ENCODE results near the gene TNS2. TPM values are rescaled to one million over a fixed set of nuclear protein-coding genes. Genes with fewer than 3 reads are reported as not detected.

Gene TNS2
- total RNA-seq, 1 experiment from 2014 or later = 4.4 TPM

- Mint-ChIP-seq H3K27me3 (ENCODE audit: insufficient read depth, unreplicated experiment) (no peaks in the 10 kb centered on the region), H3K4me1 (ENCODE audit: low read depth, unreplicated experiment) (no peaks in the 10 kb centered on the region), H3K9me3 (ENCODE audit: unreplicated experiment) (no peaks in the 10 kb centered on the region), H3K4me3 (ENCODE audit: unreplicated experiment) (no peak overlapping the region), H3K36me3 (ENCODE audit: insufficient read depth, unreplicated experiment) (no peaks in the 10 kb centered on the region), H3K27ac (ENCODE audit: unreplicated experiment) (no peak overlapping the region)
- TF ChIP-seq CTCF (IDR thresholded peaks at IDR 0.05; ENCODE audit: insufficient read depth in 1 of 2, low read depth in 1 of 2, low read length in 1 of 2, severe bottlenecking in 1 of 2, unreplicated experiment in 1 of 2) = no peak
- Histone ChIP-seq H3K4me3 (ENCODE audit: low read depth, low read length) (no peak overlapping the region), H3K9me3 (no peaks in the 10 kb centered on the region), H3K27me3 (replicated peaks; ENCODE audit: control insufficient read depth, insufficient read depth, low read length) (no peaks in the 10 kb centered on the region), H3K4me1 (no peaks in the 10 kb centered on the region), H3K36me3 (ENCODE audit: control insufficient read depth, insufficient read depth, low read length) (no peaks in the 10 kb centered on the region)
- no TSS peak for BruUV-seq (replicated peaks)
- intact Hi-C loops (cut with micrococcal nuclease; ENCODE audit: unreplicated experiment) = no loop called here
- ChIA-PET POLR2A (no interaction called here), CTCF (interaction anchor here (0.9 to 1.2 kb wide), 2 partner anchors 12 to 25 kb away, joined by 4 read pairs; partner anchors contain the start of gene SPRYD3)
- DNase-seq = no peak
Measured at GRCh38 chr12:53090554-53090953, 40.7 kb downstream of the TNS2 start.

GRCh38 chr12:53091756-53092155, 41.9 kb downstream of the TNS2 start:
- no peak for TF ChIP-seq CTCF (IDR thresholded peaks at IDR 0.05; ENCODE audit: insufficient read depth in 1 of 2, low read depth in 1 of 2, low read length in 1 of 2, severe bottlenecking in 1 of 2, unreplicated experiment in 1 of 2)
- no peaks in the 10 kb centered on the region for H3K9me3 ChIP-seq
- no peak for DNase-seq
- no peaks in the 10 kb centered on the region for H3K27me3 ChIP-seq (replicated peaks; ENCODE audit: control insufficient read depth, insufficient read depth, low read length)
- Mint-ChIP-seq H3K4me1 (ENCODE audit: low read depth, unreplicated experiment) (peaks cover 7% of the 10 kb centered on the region), H3K36me3 (ENCODE audit: insufficient read depth, unreplicated experiment) (no peaks in the 10 kb centered on the region), H3K9me3 (ENCODE audit: unreplicated experiment) (no peaks in the 10 kb centered on the region), H3K4me3 (ENCODE audit: unreplicated experiment) (no peak overlapping the region), H3K27ac (ENCODE audit: unreplicated experiment) (no peak overlapping the region), H3K27me3 (ENCODE audit: insufficient read depth, unreplicated experiment) (no peaks in the 10 kb centered on the region)
- POLR2A ChIA-PET = no interaction called here
- H3K36me3 ChIP-seq (ENCODE audit: control insufficient read depth, insufficient read depth, low read length) = no peaks in the 10 kb centered on the region
- H3K4me3 ChIP-seq (ENCODE audit: low read depth, low read length) = no peak overlapping the region
- BruUV-seq (replicated peaks) = no TSS peak
- CTCF ChIA-PET = no interaction called here
- intact Hi-C loops (cut with micrococcal nuclease; ENCODE audit: unreplicated experiment) = no loop called here
- H3K4me1 ChIP-seq = no peaks in the 10 kb centered on the region

- peaks cover 8% of the 10 kb centered on the region for H3K4me1 ChIP-seq
- H3K27me3 ChIP-seq (replicated peaks; ENCODE audit: control insufficient read depth, insufficient read depth, low read length) = no peaks in the 10 kb centered on the region
- no peak for TF ChIP-seq CTCF (IDR thresholded peaks at IDR 0.05; ENCODE audit: insufficient read depth in 1 of 2, low read depth in 1 of 2, low read length in 1 of 2, severe bottlenecking in 1 of 2, unreplicated experiment in 1 of 2)
- Mint-ChIP-seq H3K36me3 (ENCODE audit: insufficient read depth, unreplicated experiment) (no peaks in the 10 kb centered on the region), H3K9me3 (ENCODE audit: unreplicated experiment) (no peaks in the 10 kb centered on the region), H3K4me3 (ENCODE audit: unreplicated experiment) (no peak overlapping the region), H3K27ac (ENCODE audit: unreplicated experiment) (no peak overlapping the region), H3K27me3 (ENCODE audit: insufficient read depth, unreplicated experiment) (no peaks in the 10 kb centered on the region), H3K4me1 (ENCODE audit: low read depth, unreplicated experiment) (peaks cover 20% of the 10 kb centered on the region)
- no peak overlapping the region for H3K4me3 ChIP-seq (ENCODE audit: low read depth, low read length)
- intact Hi-C loops (cut with micrococcal nuclease; ENCODE audit: unreplicated experiment) = no loop called here
- POLR2A ChIA-PET = interaction anchor here (1.0 kb wide), 1 partner anchor 15 kb away, joined by 5 read pairs; the partner anchor contains the start of gene SPRYD3
- no TSS peak for BruUV-seq (replicated peaks)
- CTCF ChIA-PET = interaction anchor here (0.7 kb wide), 1 partner anchor 28 kb away, joined by 3 read pairs; no protein-coding TSS in a partner anchor
- H3K36me3 ChIP-seq (ENCODE audit: control insufficient read depth, insufficient read depth, low read length) = no peaks in the 10 kb centered on the region
- no peaks in the 10 kb centered on the region for H3K9me3 ChIP-seq
- DNase-seq = peak in 1 of 2 experiments; percentile 7
Measured at GRCh38 chr12:53093777-53094393, 44.0 kb downstream of the TNS2 start.

All from Caco-2 (cell line).